K562 (cell line): Measurements from ENCODE around the gene TBRG1. TPM values are rescaled to one million over a fixed set of nuclear protein-coding genes. Genes with fewer than 3 reads are reported as not detected.
A peak's percentile ranks its signal among the peaks of the same experiment; 100 is the strongest.

ENCODE experiments used
- CBX1 ChIP-seq: sonication (generic); IDR thresholded peaks from 2 replicates; pipeline ENCODE4 v1.6.1; 2016; ENCODE audit warnings: antibody characterized with exemption, low read depth, mild to moderate bottlenecking
- CREB1 ChIP-seq, 2 experiments: sonication (generic) in 1 of 2; formaldehyde crosslinking in 1 of 2; IDR thresholded peaks; 2 replicates each; pipeline versions ENCODE4 v1.6.1 to v1.8.0; 2012 to 2022; ENCODE audit warnings: inconsistent platforms in 1 of 2, mild to moderate bottlenecking in 1 of 2, missing genetic modification reagents in 1 of 2, moderate library complexity in 1 of 2
- CSDE1 ChIP-seq, 2 experiments: fragments of 450-650 bp; IDR thresholded peaks; 2 replicates each; pipeline ENCODE4 v1.6.1; 2016; ENCODE audit warnings: mild to moderate bottlenecking in 1 of 2
- EZH2 ChIP-seq: IDR thresholded peaks from 2 replicates; pipeline ENCODE4 v1.6.1; 2012; ENCODE audit warnings: low read depth, mild to moderate bottlenecking, inconsistent platforms, low read length, borderline replicate concordance
- FOS ChIP-seq: IDR thresholded peaks from 3 replicates; pipeline ENCODE4 v1.6.1; 2011; ENCODE audit not compliant: insufficient read length; ENCODE audit errors: extremely low read depth
- GTF2E2 ChIP-seq: fragments of 200-800 bp; sonication (Bioruptor generic); IDR thresholded peaks from 2 replicates; pipeline ENCODE4 v1.6.1; 2016; ENCODE audit warnings: missing genetic modification characterization, missing compliant biosample characterization
- GTF2F1 ChIP-seq: IDR thresholded peaks from 2 replicates; pipeline ENCODE4 v1.6.1; 2011; ENCODE audit warnings: low read depth, low read length, improper control_type of control experiment
- HDGF ChIP-seq: fragments of 450-650 bp; IDR thresholded peaks from 2 replicates; pipeline ENCODE4 v1.6.1; 2016
- NCOA1 ChIP-seq: fragments of 450-650 bp; IDR thresholded peaks from 2 replicates; pipeline ENCODE4 v1.6.1; 2016; ENCODE audit warnings: low read depth
- NFE2 ChIP-seq: IDR thresholded peaks from 2 replicates; pipeline ENCODE4 v1.6.1; 2014; ENCODE audit warnings: antibody characterized with exemption, low read depth
- NUFIP1 ChIP-seq: fragments of 450-650 bp; IDR thresholded peaks from 2 replicates; pipeline ENCODE4 v1.6.1; 2018; ENCODE audit not compliant: partially characterized antibody
- PPARD ChIP-seq: fragments of 250-450 bp; sonication (Bioruptor Pico); IDR thresholded peaks from 2 replicates; pipeline ENCODE4 v1.8.0; 2022; ENCODE audit warnings: inconsistent platforms, mild to moderate bottlenecking, moderate library complexity
- RAD51 ChIP-seq: fragments of 450-650 bp; IDR thresholded peaks from 2 replicates; pipeline ENCODE4 v1.7.1; 2016; ENCODE audit warnings: low read depth, mild to moderate bottlenecking, borderline replicate concordance
- RB1 ChIP-seq: fragments of 450-650 bp; IDR thresholded peaks from 2 replicates; pipeline ENCODE4 v1.6.1; 2017; ENCODE audit warnings: low read depth, mild to moderate bottlenecking
- SRSF7 ChIP-seq: fragments of 200-400 bp; formaldehyde crosslinking; optimal IDR thresholded peaks from 2 replicates; pipeline ENCODE3; 2017; ENCODE audit warnings: mild to moderate bottlenecking, low read depth, low read length
- TEAD1 ChIP-seq, 2 experiments: fragments of 450-650 bp in 1 of 2; sonication (generic) in 1 of 2; formaldehyde crosslinking; IDR thresholded peaks; 2 replicates each; pipeline versions ENCODE4 v1.4.0 to v1.8.0; 2020 to 2022; ENCODE audit warnings: mild to moderate bottlenecking in 2 of 2, missing genetic modification reagents in 1 of 2
- TSC22D4 ChIP-seq: fragments of 450-650 bp; IDR thresholded peaks from 2 replicates; pipeline ENCODE4 v1.6.1; 2016; ENCODE audit warnings: missing genetic modification characterization, missing biosample characterization, control low read depth
- YBX1 ChIP-seq: fragments of 450-650 bp; IDR thresholded peaks from 2 replicates; pipeline ENCODE4 v1.7.1; 2016; ENCODE audit warnings: mild to moderate bottlenecking
- ZNF121 ChIP-seq: sonication (generic); formaldehyde crosslinking; conservative IDR thresholded peaks from 2 replicates; pipeline ENCODE4 v1.8.0; 2022; ENCODE audit warnings: missing genetic modification reagents
- ZNF282 ChIP-seq: sonication (generic); formaldehyde crosslinking; IDR thresholded peaks from 2 replicates; pipeline ENCODE4 v1.8.1; 2023; ENCODE audit warnings: missing genetic modification reagents
- ZNF764 ChIP-seq: fragments of 250-450 bp; sonication (Bioruptor Pico); IDR thresholded peaks from 2 replicates; pipeline ENCODE4 v1.4.0; 2020; ENCODE audit warnings: low read depth, mild to moderate bottlenecking, moderate library complexity
- ZNF79 ChIP-seq: fragments of 250-450 bp; sonication (Bioruptor Pico); IDR thresholded peaks from 2 replicates; pipeline ENCODE4 v1.4.0; 2020; ENCODE audit warnings: low read depth, mild to moderate bottlenecking, moderate library complexity
- polyA plus RNA-seq, 8 experiments: library from polyadenylated mRNA; depleted of rRNA in 4 of 8; stranded (reverse) in 5 of 8; unstranded in 3 of 8; fragments of >200 nt; fragmentation: Nextera tagmentation in 2 of 8; fragmentation: Illumina TruSeq in 1 of 8; extraction: Ambion mirVana in 2 of 8; extraction: Trizol in 1 of 8; gene quantifications; 2 replicates each; pipeline versions ENCODE4 v1.2.1 to v1.2.3, GENCODE V29; 2011 to 2014; ENCODE audit warnings: inconsistent platforms in 1 of 8, missing spikeins in 1 of 8
- total RNA-seq, 7 experiments: library from RNA; depleted of rRNA in 6 of 7; stranded (reverse); fragments of >200 nt in 6 of 7; fragmentation: Illumina TruSeq in 2 of 7; extraction: Trizol in 2 of 7; gene quantifications; 2 replicates each; pipeline versions ENCODE4 v1.2.1 to v1.2.3, GENCODE V29; 2011 to 2021; ENCODE audit warnings: low replicate concordance in 1 of 7
- TF ChIP-seq, protein P1 (sequence below): IDR thresholded peaks from 2 replicates; pipeline ENCODE4 v1.6.1; 2011; ENCODE audit warnings: borderline replicate concordance, low read depth, mild to moderate bottlenecking, moderate library complexity, low read length; ENCODE audit not compliant: insufficient read depth, poor library complexity, severe bottlenecking
- TF ChIP-seq, protein P2 (sequence below): fragments of 450-650 bp; IDR thresholded peaks from 2 replicates; pipeline ENCODE4 v1.6.1; 2017; ENCODE audit warnings: mild to moderate bottlenecking, moderate library complexity

Gene TBRG1
- total and polyA plus RNA-seq, 9 of the 15 experiments (the other 6 are each of a cell fraction or from before 2014, with no cell fraction given) = 8.7 to 30.0 (median 20.2) TPM

DNA sequence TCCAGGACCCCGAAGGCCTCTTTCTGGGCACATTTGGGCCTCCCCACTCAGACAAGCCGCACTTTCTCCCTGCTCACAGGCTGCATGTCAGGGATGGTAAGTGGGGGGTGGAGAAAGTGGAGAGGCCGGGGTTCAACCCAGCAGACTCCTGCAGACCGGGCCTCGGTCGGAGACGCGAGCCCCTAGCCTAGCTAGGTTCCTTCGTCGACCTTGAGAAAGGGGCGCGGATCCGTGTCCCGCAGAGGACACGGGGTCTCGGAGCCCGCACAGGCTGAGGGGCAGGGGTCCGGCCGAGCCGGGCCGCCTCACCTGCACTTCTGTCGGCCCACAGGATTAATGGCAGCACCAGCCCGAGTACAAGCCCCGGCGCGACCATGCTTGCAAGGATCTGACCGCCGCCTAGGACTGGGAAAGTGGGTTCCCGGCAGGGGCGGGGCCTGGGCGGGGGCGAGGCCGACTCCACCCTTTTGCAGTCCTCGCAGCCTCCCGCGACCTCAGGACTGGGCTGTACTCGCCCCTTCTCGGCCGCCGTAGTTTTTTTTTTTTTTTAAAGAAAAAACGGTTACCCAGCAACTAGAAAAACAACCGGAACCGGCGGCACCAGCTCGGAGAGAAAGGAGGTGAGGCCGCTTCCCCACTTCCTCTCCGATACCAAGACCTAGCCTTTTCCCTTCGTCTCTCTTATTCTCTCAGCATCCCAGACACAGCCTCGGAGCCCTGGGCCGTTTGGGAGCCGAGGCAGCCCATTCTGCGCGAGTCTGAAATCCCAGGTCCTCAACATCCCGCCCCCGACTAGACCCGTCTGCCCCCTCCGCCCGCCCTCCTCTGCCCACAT is 50.9 kb downstream of the TBRG1 start, which contains the start of the genes SIAE and SPA17 (continued):
- TF ChIP-seq, protein P1, sequence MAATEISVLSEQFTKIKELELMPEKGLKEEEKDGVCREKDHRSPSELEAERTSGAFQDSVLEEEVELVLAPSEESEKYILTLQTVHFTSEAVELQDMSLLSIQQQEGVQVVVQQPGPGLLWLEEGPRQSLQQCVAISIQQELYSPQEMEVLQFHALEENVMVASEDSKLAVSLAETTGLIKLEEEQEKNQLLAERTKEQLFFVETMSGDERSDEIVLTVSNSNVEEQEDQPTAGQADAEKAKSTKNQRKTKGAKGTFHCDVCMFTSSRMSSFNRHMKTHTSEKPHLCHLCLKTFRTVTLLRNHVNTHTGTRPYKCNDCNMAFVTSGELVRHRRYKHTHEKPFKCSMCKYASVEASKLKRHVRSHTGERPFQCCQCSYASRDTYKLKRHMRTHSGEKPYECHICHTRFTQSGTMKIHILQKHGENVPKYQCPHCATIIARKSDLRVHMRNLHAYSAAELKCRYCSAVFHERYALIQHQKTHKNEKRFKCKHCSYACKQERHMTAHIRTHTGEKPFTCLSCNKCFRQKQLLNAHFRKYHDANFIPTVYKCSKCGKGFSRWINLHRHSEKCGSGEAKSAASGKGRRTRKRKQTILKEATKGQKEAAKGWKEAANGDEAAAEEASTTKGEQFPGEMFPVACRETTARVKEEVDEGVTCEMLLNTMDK = no peak
- TF ChIP-seq GTF2E2 (tag) (peak; percentile 74; the same call in 1 of the 2 replicates), ZNF764 (CRISPR knock-in tag) (no peak), CSDE1 (IDR thresholded peaks at IDR 0.05) (no peak), SRSF7 (no peak), NFE2 (no peak), YBX1 (no peak), RAD51 (no peak), ZNF282 (CRISPR knock-in tag) (no peak), EZH2 (no peak), TEAD1 (CRISPR knock-in tag; IDR thresholded peaks at IDR 0.05) (no peak), ZNF79 (CRISPR knock-in tag) (no peak), NCOA1 (no peak), CBX1 (0 out of 2 replicates have a peak, but pooled peaks have one; percentile 34), RB1 (no peak; the same call in none of the 2 replicates), TSC22D4 (no peak), CREB1 (IDR thresholded peaks at IDR 0.05) (no peak), CREB1 (CRISPR knock-in tag; IDR thresholded peaks at IDR 0.05) (no peak), GTF2F1 (no peak), FOS (no peak), NUFIP1 (no peak), HDGF (no peak), ZNF121 (CRISPR knock-in tag) (no peak), PPARD (no peak)
- TF ChIP-seq, protein P2, sequence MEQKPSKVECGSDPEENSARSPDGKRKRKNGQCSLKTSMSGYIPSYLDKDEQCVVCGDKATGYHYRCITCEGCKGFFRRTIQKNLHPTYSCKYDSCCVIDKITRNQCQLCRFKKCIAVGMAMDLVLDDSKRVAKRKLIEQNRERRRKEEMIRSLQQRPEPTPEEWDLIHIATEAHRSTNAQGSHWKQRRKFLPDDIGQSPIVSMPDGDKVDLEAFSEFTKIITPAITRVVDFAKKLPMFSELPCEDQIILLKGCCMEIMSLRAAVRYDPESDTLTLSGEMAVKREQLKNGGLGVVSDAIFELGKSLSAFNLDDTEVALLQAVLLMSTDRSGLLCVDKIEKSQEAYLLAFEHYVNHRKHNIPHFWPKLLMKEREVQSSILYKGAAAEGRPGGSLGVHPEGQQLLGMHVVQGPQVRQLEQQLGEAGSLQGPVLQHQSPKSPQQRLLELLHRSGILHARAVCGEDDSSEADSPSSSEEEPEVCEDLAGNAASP = no peak
